ENCODE results near the gene SKAP2. TPM values are rescaled to one million over a fixed set of nuclear protein-coding genes. Genes with fewer than 3 reads are reported as not detected.

SKAP2 gene
- total RNA-seq, 4 donors from 2014 or later: 19.3 to 25.2 (median 21.4) TPM

GRCh38 chr7:26637610-26638009 lies 226.8 kb downstream of the SKAP2 start:
- Histone ChIP-seq H3K4me3 (no peak overlapping the region), H3K9me3 (no peaks in the 10 kb centered on the region), H3K4me1 (no peaks in the 10 kb centered on the region), H3K27ac (no peak overlapping the region), H3K36me3 (no peaks in the 10 kb centered on the region), H3K27me3 (no peaks in the 10 kb centered on the region)
- DNase-seq: no peak
- intact Hi-C loops (cut with DNase I): no loop called here
- WGBS, 2 donors: 73 to 76% methylated on average over 6 of the region's 6 CpGs
- TF ChIP-seq, protein P1, sequence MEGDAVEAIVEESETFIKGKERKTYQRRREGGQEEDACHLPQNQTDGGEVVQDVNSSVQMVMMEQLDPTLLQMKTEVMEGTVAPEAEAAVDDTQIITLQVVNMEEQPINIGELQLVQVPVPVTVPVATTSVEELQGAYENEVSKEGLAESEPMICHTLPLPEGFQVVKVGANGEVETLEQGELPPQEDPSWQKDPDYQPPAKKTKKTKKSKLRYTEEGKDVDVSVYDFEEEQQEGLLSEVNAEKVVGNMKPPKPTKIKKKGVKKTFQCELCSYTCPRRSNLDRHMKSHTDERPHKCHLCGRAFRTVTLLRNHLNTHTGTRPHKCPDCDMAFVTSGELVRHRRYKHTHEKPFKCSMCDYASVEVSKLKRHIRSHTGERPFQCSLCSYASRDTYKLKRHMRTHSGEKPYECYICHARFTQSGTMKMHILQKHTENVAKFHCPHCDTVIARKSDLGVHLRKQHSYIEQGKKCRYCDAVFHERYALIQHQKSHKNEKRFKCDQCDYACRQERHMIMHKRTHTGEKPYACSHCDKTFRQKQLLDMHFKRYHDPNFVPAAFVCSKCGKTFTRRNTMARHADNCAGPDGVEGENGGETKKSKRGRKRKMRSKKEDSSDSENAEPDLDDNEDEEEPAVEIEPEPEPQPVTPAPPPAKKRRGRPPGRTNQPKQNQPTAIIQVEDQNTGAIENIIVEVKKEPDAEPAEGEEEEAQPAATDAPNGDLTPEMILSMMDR (IDR thresholded peaks at IDR 0.05): no peak
- no peak for TF ChIP-seq POLR2A (IDR thresholded peaks at IDR 0.05)

DNA sequence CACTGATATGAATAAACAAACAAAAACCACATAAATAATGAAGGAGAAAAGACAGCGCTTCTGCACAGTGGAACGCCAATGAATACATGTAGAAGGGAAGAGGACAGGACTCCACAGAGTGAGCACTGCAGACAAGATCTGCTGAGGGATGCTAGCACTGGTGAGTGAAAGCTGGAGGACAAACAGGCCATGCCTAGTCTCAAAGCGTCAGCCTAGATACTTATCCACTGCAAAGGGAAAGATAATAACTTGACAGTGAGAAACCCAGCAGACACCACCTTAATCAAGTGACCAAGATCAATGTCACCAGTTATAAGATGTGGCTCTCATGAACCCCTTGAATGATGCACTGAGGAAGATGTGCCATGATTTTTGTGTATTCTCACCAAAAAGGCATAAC lies 227.6 kb downstream of the SKAP2 start:
- no peaks in the 10 kb centered on the region for H3K4me1 ChIP-seq
- DNase-seq: no peak
- H3K27me3 ChIP-seq: no peaks in the 10 kb centered on the region
- no peak overlapping the region for H3K27ac ChIP-seq
- TF ChIP-seq POLR2A (IDR thresholded peaks at IDR 0.05): no peak
- TF ChIP-seq, protein P1 (IDR thresholded peaks at IDR 0.05): no peak
- intact Hi-C loops (cut with DNase I): no loop called here
- WGBS, 2 donors: 73 to 93% methylated on average over 3 of the region's 3 CpGs
- H3K9me3 ChIP-seq: no peaks in the 10 kb centered on the region
- no peaks in the 10 kb centered on the region for H3K36me3 ChIP-seq
- no peak overlapping the region for H3K4me3 ChIP-seq

GRCh38 chr7:26633557-26633956 lies 230.8 kb downstream of the SKAP2 start:
- H3K27ac ChIP-seq: no peak overlapping the region
- no peaks in the 10 kb centered on the region for H3K36me3 ChIP-seq
- no peaks in the 10 kb centered on the region for H3K9me3 ChIP-seq
- intact Hi-C loops (cut with DNase I): no loop called here
- no peak for TF ChIP-seq POLR2A (IDR thresholded peaks at IDR 0.05)
- TF ChIP-seq, protein P1 (IDR thresholded peaks at IDR 0.05): no peak
- H3K4me1 ChIP-seq: no peaks in the 10 kb centered on the region
- H3K27me3 ChIP-seq: no peaks in the 10 kb centered on the region
- DNase-seq: no peak
- 79 to 97% methylated on average over 3 of the region's 3 CpGs for WGBS, 2 donors
- no peak overlapping the region for H3K4me3 ChIP-seq

DNA sequence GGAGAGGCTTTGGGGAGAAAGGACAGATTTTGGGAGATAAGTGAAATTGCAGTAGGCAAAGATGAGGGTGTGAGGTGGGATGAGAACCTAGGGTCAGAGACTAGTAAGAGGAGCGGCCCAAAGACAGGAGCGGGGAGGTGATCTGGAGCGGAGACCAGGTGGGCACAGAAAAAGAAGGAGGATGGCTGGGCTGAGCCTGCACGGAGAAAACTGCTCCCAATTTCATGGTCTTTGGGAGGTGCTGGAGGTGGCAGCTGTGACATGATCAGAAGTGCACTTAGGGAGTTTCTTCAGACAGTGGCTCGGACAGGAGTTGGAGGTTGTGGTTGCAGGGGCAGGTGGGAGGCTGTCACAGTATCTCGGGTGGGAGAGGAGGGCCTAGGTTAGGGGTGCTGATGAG lies 232.8 kb downstream of the SKAP2 start:
- no peak overlapping the region for H3K4me3 ChIP-seq
- no peak for DNase-seq
- no peaks in the 10 kb centered on the region for H3K4me1 ChIP-seq
- intact Hi-C loops (cut with DNase I): no loop called here
- H3K36me3 ChIP-seq: no peaks in the 10 kb centered on the region
- no peaks in the 10 kb centered on the region for H3K9me3 ChIP-seq
- H3K27ac ChIP-seq: no peak overlapping the region
- TF ChIP-seq, protein P1 (IDR thresholded peaks at IDR 0.05): no peak
- TF ChIP-seq POLR2A (IDR thresholded peaks at IDR 0.05): no peak
- H3K27me3 ChIP-seq: no peaks in the 10 kb centered on the region
- 94 to 96% methylated on average over 6 of the region's 6 CpGs for WGBS, 2 donors

DNA sequence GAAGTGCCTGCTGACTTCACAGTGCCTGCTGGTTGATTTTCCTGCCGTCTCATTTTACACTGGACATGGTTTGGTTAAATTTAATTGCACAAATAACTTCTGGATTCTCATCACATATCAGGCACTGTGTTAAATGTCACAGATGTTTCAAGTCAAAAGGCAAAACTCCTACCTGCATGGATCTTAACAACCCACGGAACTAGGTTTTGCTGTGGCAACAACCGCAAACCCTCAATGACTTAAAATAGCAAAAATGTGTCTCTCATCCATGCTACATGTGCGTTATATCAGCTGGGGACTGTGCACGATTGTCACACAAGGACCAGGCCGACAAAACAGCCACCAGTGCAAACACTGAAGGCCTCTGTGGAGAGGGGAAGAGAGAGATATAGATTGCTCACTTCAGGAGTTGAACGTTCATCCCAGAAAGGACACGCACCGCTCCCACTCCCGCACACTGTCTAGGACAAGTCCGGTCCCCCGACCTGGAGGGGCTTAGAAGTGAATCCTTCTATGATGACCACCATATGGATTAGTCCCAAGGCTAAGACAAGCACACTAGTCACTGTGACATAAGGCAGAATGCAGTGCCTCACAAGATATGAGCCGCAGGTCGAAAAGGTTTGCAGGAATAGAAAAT lies 233.3 kb downstream of the SKAP2 start:
- H3K9me3 ChIP-seq: no peaks in the 10 kb centered on the region
- TF ChIP-seq POLR2A (IDR thresholded peaks at IDR 0.05): no peak
- TF ChIP-seq, protein P1 (IDR thresholded peaks at IDR 0.05): no peak
- H3K36me3 ChIP-seq: no peaks in the 10 kb centered on the region
- H3K27me3 ChIP-seq: no peaks in the 10 kb centered on the region
- WGBS, 2 donors: 86 to 93% methylated on average over 12 to 14 of the region's 14 CpGs
- no peak for DNase-seq
- intact Hi-C loops (cut with DNase I): no loop called here
- H3K4me1 ChIP-seq: no peaks in the 10 kb centered on the region
- no peak overlapping the region for H3K4me3 ChIP-seq
- H3K27ac ChIP-seq: no peak overlapping the region
